ENCODE measurements around the gene SNRPD1. TPM values are rescaled to one million over a fixed set of nuclear protein-coding genes. Genes with fewer than 3 reads are reported as not detected.
"Not testable (repeated sequence)": the region's sequence is repeated elsewhere in the genome, so short reads cannot be mapped to it uniquely, and the experiment has no call there.

The SNRPD1 gene
- total and polyA plus RNA-seq, 4 donors = 3.3 to 44.8 (median 8.2) TPM

DNA sequence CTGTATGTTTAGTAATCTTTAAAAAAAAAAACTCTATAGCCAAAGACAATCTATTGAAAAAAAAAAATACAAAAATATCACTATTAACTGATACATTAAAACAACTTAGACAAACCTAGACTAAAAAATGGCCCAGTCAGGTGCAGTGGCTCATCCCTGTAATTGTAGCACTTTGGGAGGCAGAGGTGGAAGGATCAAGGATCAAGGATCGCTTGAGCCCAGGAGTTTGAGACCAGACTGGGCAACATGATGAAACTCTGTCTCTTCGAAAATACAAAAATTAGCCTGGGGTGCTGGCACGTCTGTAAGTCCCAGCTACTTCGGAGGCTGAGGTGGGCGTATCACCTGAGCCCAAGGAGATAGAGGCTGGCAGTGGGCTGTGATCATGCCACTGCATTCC is 27.7 kb upstream of the SNRPD1 start:
- no peak for TF ChIP-seq NR2F2 (IDR thresholded peaks at IDR 0.05)
- no peak for TF ChIP-seq SP1 (IDR thresholded peaks at IDR 0.05)
- no peak for TF ChIP-seq EGR1 (IDR thresholded peaks at IDR 0.05; ENCODE audit: low read depth in 2 of 2)
- no peak for TF ChIP-seq RXRA (IDR thresholded peaks at IDR 0.05)
- no peak for TF ChIP-seq TAF1 (conservative IDR thresholded peaks at IDR 0.05)
- no peak for TF ChIP-seq YY1 (IDR thresholded peaks at IDR 0.05)
- TF ChIP-seq CTCF (IDR thresholded peaks at IDR 0.05; ENCODE audit: low read depth, low read length, missing input control) = no peak
- Histone ChIP-seq H3K4me1 (ENCODE audit: control insufficient read depth in 4 of 4, insufficient read depth in 4 of 4, low read length in 3 of 4) (peaks cover 0 to 1% (median 0%) of the 10 kb centered on the region in 4 donors), H3K27me3 (ENCODE audit: control insufficient read depth in 4 of 4, insufficient read depth in 4 of 4, low read length in 3 of 4) (no peaks in the 10 kb centered on the region), H3K27ac (ENCODE audit: low read depth in 1 of 2, low read length in 2 of 2) (no peak overlapping the region), H3K36me3 (ENCODE audit: control insufficient read depth in 4 of 4, insufficient read depth in 3 of 4, low read depth in 1 of 4, low read length in 3 of 4) (peaks cover 0 to 2% (median 0%) of the 10 kb centered on the region in 4 donors), H3K9me3 (ENCODE audit: control insufficient read depth in 4 of 4, low read length in 3 of 4) (no peaks in the 10 kb centered on the region), H3K9ac (ENCODE audit: low read depth in 1 of 2, low read length in 2 of 2) (no peak overlapping the region), H3K4me3 (ENCODE audit: low read depth in 1 of 3, low read length in 3 of 3) (no peak overlapping the region)
- 93% methylated on average over 5 of the region's 5 CpGs for WGBS
- DNase-seq (ENCODE audit: low spot score) = no peak

DNA sequence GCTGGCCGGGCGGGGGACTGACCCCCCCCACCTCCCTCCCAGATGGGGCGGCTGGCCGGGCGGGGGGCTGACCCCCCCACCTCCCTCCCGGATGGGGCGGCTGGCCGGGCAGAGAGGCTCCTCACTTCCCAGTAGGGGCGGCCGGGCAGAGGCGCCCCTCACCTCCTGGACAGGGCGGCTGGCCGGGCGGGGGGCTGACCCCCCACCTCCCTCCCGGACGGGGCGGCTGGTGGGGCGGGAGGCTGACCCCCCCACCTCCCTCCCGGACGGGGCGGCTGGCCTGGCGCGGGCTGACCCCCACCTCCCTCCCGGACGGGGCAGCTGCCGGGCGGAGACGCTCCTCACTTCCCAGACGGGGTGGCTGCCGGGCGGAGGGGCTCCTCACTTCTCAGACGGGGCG is 19.8 kb upstream of the SNRPD1 start:
- not testable (repeated sequence) for H3K4me1 ChIP-seq (ENCODE audit: control insufficient read depth in 4 of 4, insufficient read depth in 4 of 4, low read length in 3 of 4); H3K27me3 ChIP-seq (ENCODE audit: control insufficient read depth in 4 of 4, insufficient read depth in 4 of 4, low read length in 3 of 4); H3K36me3 ChIP-seq (ENCODE audit: control insufficient read depth in 4 of 4, insufficient read depth in 3 of 4, low read depth in 1 of 4, low read length in 3 of 4); H3K9me3 ChIP-seq (ENCODE audit: control insufficient read depth in 4 of 4, low read length in 3 of 4); H3K27ac ChIP-seq (ENCODE audit: low read depth in 1 of 2, low read length in 2 of 2); H3K4me3 ChIP-seq (ENCODE audit: low read depth in 1 of 3, low read length in 3 of 3); DNase-seq (ENCODE audit: low spot score); H3K9ac ChIP-seq (ENCODE audit: low read depth in 1 of 2, low read length in 2 of 2)
- WGBS = over 99% methylated on average over 20 of the region's 33 CpGs

DNA sequence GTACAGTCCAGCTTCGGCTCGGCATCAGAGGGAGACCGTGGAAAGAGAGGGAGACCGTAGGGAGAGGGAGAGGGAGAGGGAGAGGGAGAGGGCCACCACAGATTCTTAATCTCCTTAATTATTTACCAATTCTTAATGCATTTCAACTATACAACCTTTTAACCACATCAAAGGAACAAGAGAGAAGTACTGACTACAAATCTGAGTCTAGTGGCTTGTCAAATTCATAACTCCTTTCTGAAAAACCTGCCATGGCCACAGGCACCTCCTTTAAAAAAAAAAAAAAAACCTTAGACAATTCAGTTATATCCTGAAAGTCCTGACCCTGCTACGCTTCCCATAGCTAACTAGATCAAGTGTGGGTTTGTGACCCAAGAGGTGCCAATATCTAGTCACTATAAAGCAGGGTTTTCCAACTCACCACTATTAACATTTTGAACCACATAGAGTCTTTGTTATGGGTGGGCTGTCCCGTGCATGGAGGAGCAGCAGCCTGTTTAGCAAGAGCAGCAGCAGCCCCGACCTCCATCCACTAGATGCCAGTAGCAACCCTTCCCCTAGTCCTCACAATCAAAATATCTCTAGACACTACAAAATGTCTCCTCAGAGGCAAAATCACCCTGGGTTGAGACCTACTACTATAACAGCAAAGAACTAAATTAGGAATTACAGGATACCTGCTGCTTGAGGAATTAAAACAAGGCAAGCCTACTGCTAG is 18.4 kb upstream of the SNRPD1 start:
- no peak overlapping the region for H3K9ac ChIP-seq (ENCODE audit: low read depth in 1 of 2, low read length in 2 of 2)
- no peak overlapping the region for H3K27ac ChIP-seq (ENCODE audit: low read depth in 1 of 2, low read length in 2 of 2)
- H3K27me3 ChIP-seq (ENCODE audit: control insufficient read depth in 4 of 4, insufficient read depth in 4 of 4, low read length in 3 of 4) = no peaks in the 10 kb centered on the region
- peaks cover 0 to 9% (median 3%) of the 10 kb centered on the region in 4 donors for H3K4me1 ChIP-seq (ENCODE audit: control insufficient read depth in 4 of 4, insufficient read depth in 4 of 4, low read length in 3 of 4)
- no peaks in the 10 kb centered on the region for H3K9me3 ChIP-seq (ENCODE audit: control insufficient read depth in 4 of 4, low read length in 3 of 4)
- H3K4me3 ChIP-seq (ENCODE audit: low read depth in 1 of 3, low read length in 3 of 3) = no peak overlapping the region
- DNase-seq (ENCODE audit: low spot score) = no peak
- WGBS = 79% methylated on average over 4 of the region's 7 CpGs
- H3K36me3 ChIP-seq (ENCODE audit: control insufficient read depth in 4 of 4, insufficient read depth in 3 of 4, low read depth in 1 of 4, low read length in 3 of 4) = no peaks in the 10 kb centered on the region
- no peak for TF ChIP-seq NR2F2 (IDR thresholded peaks at IDR 0.05)

- no peaks in the 10 kb centered on the region for H3K36me3 ChIP-seq (ENCODE audit: control insufficient read depth in 4 of 4, insufficient read depth in 3 of 4, low read depth in 1 of 4, low read length in 3 of 4)
- no peaks in the 10 kb centered on the region for H3K27me3 ChIP-seq (ENCODE audit: control insufficient read depth in 4 of 4, insufficient read depth in 4 of 4, low read length in 3 of 4)
- H3K27ac ChIP-seq (ENCODE audit: low read depth in 1 of 2, low read length in 2 of 2) = no peak overlapping the region
- peaks cover 0 to 18% (median 9%) of the 10 kb centered on the region in 4 donors for H3K4me1 ChIP-seq (ENCODE audit: control insufficient read depth in 4 of 4, insufficient read depth in 4 of 4, low read length in 3 of 4)
- WGBS = 80% methylated on average over 1 of the region's 1 CpG
- TF ChIP-seq ZBTB33 (IDR thresholded peaks at IDR 0.05) (no peak), FOXA1 (IDR thresholded peaks at IDR 0.05) (no peak), JUND (IDR thresholded peaks at IDR 0.05) (no peak), YY1 (IDR thresholded peaks at IDR 0.05) (no peak), RXRA (IDR thresholded peaks at IDR 0.05) (no peak), SP1 (IDR thresholded peaks at IDR 0.05) (no peak), RAD21 (IDR thresholded peaks at IDR 0.05) (no peak), HNF4G (IDR thresholded peaks at IDR 0.05) (no peak), TAF1 (conservative IDR thresholded peaks at IDR 0.05) (no peak)
- no peak overlapping the region for H3K9ac ChIP-seq (ENCODE audit: low read depth in 1 of 2, low read length in 2 of 2)
- no peak for DNase-seq (ENCODE audit: low spot score)
- H3K9me3 ChIP-seq (ENCODE audit: control insufficient read depth in 4 of 4, low read length in 3 of 4) = no peaks in the 10 kb centered on the region
- H3K4me3 ChIP-seq (ENCODE audit: low read depth in 1 of 3, low read length in 3 of 3) = no peak overlapping the region
These were observed 14.5 kb upstream of the SNRPD1 start for GRCh38 chr18:21597620-21598019.

Data from liver (tissue), 9 donors.